Stimulated activated CD4-positive, alpha-beta T cell treated with anti-CD3 and anti-CD28 coated beads, TNF-alpha, amount 100 ng/mL, for 24 hours (primary cell): ENCODE measurements around the gene CLDND2.

ENCODE experiments used
- DNase-seq, 3 experiments: peaks; one replicate each; pipeline ENCODE4 v3.0.0-alpha.2; 2020; ENCODE audit warnings: low read depth in 3 of 3

Gene CLDND2

DNA sequence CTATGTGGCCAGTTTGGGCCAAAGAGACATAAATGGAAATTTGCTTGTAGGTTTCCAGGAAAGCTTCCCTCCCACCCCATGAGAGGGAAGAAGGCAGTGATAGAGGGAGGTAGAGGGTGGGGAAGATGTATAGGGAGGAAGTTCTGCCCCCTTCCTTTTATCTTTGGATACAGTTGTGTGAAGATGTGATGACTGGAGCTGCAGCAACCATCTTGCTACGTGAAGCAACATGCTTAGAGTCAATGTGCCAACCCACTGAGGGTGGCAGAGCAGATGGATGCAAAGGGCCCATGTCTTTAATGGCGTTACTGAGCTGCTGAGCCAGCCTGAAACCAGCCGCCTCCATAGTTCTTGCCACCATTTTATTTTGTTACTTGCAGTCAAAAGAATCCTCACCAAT is 37.6 kb downstream of the CLDND2 start:
- no peak for DNase-seq

DNA sequence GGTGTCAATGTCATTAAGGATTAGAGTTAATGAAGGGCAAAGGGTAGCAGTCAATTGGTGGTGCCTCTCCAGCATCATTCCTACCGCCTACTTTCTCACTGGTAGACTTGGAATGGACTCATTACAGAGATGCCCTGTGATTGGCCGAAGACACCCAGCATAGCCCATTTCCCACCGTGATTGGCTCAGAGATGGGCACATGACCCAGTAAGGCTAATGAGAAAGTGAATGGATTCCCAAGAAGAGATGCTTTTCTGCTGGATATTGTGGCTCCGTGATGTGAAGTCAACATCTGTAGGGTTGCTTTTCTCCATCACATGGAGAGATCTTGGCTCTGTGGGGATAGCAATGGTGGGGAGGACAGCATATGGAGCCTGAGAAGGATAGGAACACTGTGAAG is 38.4 kb downstream of the CLDND2 start:
- no peak for DNase-seq

DNA sequence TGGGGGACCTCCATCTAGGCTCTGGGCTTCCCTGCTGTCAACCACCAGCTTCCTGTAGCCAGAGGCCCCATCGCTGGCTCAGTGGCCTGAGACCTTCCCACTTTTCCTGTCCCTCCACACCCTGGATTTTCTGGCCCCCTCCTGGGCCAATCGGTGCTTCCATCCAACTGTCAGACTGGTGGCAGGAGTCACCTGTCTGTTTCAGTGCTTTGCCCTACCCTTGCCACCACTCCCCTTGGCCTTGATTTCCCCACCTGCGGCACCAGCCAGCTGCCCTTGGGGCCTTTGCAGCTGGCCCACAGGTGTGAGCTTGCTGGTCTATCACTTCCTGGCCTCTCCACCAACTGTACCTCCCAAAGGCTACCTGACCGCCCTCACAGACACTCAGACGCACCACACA is 39.4 kb downstream of the CLDND2 start:
- DNase-seq: no peak

DNA sequence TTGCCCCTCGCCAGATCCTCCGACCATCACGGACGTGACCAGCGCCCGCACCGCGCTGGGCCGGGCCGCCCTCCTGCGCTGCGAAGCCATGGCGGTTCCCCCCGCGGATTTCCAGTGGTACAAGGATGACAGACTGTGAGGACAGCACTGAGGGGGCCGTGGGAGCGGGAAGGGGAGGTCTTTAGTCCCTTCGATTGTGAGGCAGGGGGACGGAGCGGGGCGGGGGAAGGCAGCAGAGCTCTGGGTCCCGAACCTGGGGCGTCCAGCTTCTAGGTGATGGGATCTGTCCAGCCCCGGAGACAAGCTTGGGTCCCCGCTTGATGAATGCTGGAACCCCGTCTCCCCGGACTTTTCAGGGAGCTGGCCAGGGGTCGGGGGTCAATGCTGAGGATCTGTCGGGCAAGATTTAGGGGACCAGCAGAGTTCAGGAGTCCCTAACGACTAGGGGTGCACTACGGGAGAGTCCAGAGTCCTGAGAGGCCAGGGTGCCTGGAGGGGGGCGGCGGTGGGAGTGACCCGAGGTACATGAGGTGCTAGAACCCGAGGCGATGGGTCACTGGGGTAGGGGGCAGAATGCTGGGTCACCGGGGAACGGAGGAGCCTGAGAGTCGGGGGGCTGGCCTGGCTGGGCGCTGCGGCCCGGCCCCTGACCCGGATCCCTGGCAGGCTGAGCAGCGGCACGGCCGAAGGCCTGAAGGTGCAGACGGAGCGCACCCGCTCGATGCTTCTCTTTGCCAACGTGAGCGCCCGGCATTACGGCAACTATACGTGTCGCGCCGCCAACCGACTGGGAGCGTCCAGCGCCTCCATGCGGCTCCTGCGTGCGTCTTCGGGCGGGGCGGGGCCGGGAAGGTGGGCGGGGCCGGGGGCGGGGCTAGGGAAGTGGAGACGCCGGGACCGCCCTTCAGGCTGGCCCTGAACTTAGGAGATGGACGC is 41.5 kb downstream of the CLDND2 start:
- DNase-seq: peak in 2 of 3 experiments; percentile 31 to 62

DNA sequence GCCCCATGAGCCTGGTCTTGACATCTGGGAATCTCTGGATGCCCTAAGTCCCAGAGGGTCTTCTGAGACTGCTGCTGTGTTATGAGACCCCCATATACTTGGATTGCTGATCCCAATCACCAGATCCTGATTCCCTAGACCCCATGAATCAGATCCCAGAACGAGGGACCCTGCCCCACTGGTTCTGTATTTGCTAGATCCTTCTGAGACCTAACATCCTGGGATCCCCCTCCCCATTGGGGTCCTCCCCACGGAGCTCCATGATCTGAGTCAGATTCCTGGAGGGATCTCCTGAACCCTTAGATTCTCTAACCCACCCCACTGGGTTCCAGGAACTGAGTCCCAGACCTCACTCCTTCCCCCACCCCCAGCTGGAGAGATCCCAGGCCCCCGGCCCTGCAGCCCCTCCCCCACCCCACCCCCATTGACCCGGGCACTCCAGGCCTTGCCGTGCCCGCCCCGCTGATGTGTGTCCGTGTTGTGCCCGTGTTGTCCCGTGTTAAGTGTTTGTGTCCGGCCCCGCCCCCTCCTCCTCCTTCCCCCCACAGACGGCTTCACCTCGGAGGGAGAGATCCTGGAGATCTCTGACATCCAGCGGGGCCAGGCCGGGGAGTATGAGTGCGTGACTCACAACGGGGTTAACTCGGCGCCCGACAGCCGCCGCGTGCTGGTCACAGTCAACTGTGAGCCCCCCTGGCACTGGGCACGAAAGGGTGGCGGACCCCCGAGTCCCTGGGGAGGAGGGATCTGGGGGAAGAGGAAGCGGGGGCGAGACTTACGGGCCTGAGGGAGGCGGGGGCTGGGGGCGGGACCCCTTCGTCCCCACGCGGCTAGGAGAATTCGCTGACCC is 42.4 kb downstream of the CLDND2 start:
- DNase-seq: no peak

DNA sequence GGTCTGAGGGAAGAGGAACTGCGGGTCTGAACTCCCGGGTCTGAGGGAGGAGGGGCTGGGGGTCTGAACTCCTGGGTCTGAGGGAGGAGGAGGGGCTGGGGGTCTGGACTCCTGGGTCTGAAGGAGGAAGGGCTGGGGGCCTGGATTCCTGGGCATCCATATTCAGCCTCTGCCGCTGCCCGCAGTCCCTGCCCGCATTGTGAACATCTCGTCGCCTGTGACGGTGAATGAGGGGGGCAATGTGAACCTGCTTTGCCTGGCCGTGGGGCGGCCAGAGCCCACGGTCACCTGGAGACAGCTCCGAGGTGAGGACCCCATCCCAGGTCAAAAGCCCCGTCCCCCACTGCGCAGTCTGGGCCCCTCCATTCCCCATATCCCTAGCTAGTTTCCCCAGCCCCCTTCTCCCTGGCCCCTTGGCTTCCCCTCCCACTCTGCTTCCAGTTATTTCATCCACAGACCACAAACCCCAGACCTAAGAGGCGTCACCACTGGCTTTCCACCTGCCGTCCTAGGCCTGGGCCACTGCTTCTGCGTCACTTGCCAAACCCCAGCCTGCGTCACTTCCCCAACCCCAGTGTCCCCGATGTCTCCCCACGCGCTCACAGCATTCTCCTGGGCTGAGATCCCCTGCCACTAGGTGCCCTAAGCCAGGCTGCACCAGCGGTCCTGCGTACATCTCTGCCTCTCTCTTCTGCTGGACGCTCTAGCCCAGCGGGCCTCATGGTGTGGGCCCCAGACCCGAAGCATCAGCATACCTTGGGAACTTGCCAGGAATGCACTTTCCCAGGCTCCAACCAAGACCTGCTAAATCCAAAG is 43.4 kb downstream of the CLDND2 start:
- DNase-seq: no peak

DNA sequence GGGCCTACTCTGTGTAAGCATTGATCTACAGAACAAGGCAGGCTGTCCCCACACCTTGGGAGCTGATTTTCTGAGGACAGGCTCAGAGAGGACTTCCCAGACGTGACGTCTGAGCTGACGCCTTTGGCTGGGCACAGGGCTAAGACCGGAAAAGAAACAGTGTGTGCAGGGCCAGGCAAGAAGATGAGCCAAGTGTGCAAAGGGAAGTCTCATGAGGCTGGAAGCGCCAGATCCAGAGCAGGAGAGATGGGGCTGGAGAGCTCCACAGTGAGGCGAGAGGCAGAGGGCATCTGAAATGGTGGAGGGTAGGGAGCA is 44.7 kb downstream of the CLDND2 start:
- DNase-seq: no peak

DNA sequence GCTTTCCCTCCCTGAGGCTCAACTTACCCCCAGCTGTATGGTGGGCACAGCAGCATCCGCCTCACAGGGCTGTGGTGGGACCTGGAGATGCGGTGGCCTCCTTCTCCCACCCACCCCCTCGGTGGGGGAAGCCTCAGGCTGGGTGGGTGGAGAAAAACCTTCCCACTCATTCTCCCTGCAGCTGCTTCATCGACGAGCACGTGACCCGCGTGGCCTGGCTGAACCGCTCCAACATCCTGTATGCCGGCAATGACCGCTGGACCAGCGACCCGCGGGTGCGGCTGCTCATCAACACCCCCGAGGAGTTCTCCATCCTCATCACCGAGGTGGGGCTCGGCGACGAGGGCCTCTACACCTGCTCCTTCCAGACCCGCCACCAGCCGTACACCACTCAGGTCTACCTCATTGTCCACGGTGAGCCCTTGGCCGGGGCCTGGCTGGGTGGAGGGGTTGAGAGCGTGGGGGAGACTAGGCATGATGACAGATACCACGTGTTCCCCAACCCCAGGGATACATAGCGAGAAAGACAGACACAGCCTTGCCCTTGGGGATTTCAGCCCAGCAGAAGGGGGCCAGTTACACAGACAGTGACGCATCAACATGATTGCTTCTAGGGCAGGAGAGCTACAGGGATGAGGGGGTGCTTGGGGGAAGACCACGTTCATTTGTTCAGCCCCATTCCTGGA is 45.2 kb downstream of the CLDND2 start:
- no peak for DNase-seq

DNA sequence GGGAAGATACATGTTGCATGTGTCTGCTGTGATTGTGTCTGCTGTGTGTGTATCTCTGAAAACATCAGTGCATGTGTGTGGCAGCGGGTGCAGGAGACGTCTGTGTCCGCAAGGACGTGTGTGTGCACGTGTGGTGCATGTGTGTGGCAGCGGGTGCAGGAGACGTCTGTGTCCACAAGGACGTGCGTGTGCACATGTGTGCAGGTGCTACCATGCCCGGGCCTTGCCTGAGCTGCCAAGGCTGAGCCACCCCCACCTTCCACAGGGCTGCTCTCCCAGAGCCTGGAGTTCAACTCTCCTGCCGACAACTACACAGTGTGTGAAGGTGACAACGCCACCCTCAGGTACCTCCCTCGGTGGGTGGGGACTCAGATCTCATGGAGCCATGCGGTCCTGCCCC is 47.0 kb downstream of the CLDND2 start:
- DNase-seq: no peak

DNA sequence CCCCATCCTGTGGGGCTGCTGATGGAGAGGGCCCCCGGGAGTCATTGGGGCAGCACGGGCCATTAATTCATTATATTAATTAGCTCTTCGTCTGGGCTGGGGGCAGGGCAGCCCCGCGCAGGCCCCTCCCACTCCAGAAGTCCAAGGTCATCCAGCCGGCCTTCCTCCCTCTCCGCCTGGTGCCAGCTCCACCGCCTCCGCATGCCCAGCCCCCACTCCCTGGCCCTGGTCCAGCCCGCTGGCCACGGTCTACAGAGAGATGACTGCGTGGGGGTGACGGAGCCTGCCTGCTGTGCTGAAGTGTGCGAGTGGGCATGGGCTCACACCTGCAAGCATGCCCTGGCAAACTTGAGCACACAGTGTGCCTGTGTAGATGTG is 48.5 kb downstream of the CLDND2 start:
- DNase-seq: no peak

DNA sequence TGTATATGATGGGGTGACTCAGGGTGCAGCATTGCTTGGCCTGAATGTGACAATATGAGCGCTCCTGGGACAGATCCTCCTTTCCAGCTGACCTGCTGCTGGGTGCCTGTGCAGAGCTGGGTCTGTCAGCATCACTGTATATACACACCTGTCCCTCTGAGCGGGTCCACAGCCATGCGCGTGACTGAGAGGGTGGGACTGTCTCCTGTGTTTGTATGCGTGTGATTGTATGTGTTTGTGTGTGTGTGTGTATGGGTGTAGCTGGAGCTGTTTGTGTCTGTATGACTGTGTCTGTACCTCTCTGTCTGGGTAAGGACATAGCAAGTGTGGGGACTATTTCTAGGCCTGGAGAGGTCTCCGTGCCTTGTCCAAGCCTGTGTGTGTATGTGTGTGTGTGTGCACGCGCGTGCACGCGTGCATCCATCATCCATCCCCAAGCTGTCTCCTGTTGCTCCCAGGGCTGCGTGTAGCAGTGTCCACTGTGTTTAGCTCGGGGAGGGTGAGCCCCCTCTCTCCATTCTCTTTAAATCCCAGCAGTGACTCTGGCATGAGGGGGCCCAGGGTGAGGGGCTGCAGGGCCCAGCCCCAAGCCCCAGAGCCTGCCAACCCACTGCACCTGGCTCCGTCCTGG is 49.0 kb downstream of the CLDND2 start:
- DNase-seq: no peak

DNA sequence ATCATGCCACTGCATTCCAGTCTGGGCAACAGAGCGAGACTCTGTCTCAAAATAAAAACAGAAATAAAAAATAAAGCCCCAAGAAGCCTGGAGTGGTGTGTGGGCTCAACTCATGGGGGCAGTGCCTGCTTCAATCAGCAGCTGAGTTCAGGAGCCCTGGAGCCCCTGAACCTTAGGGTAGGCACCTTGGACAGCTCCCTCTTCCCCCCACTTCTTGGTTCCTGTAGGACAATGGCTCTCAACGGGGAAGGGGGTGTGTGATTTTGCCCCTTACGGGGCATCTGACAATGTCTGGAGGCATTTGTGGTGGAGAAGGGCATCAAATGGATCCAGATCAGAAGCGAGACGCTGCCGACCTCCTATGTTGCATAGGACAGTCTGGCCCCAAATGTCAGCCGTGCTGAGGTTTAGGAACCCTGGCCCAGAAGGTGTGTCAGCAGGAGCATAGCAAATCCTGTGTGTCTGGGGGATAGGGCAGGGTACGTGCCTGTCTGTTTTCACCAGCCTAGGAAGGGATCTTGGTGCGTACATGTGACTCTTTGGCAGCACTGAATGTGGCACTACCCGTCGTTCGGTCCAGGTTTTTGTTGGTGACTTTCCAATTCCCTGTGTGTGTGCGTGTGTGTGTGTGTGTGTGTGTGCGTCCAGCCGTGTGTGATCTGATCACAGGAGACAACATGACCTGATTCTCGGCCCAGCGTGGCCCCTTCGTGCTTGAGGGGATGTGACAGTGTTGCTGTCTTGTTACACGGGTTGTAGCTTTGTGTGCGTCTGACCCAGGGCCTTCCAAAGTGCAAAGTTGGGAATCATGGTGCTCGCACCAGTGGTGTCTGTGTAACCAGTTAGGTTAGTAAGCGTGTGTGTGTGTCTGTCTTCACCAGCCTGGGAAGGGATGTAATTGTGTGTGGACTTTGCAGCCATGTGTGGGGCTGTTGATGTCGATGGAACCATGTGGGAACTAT is 49.8 kb downstream of the CLDND2 start:
- no peak for DNase-seq

DNA sequence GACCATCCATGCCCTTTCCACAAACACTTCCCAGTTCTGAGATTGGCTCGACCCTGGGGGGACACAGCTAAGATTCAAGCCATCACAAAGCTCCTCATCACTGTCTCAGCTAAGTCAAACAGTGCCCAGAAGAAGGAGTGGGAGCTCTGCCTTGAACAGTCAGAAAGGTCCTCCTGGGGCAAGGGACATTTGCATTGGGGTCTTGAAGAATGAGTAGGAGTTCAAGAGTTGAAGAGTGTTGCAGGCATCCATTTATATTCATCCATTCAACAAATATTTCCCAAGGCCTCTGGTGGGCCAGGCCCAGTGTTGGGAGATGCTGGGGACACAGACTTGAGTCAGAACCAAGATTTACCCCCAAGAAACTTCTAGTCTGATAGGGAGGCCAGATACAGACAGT is 50.8 kb downstream of the CLDND2 start:
- no peak for DNase-seq

DNA sequence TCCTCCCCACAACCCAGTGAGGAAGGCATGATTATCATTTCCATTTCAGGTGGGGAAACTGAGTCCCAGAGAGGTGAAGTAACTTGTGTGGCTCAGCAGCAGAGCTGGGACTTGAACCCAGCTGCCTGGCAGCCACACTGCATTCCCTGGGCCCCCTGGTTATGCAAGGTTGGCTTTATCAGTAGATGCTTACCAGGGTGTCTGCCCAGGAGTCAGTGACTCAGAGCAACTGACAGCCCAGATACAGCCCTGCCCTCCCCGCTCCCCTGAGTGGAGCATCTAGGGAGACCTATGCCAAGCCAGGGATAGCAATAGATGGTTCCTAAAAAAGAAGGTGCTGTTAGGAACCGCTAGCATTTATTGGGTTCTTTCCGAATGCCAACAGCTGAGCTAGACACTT is 51.4 kb downstream of the CLDND2 start:
- DNase-seq: no peak
